ENCODE results near the gene NAALADL2.

DNA sequence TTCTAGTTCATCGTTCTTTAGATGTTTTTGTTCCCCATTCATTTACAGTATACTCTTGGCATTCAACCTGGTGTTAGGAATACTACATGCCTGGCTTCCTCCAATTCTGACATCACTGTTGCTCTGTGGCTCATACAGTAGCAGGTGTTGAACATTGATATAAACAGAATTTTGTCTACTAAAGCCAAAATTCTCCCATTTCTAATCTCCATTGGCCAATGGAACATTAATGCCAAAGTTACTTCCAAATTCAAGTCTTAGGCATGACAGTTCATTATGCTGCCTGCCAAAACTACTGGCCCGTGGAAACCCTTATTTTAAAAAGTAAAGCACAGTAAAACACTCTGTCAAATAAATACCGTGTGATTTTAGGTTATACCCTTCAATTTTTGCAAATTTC lies 368.0 kb downstream of the NAALADL2 start:
- no peak for TF ChIP-seq POLR2AphosphoS5 (IDR thresholded peaks at IDR 0.05)
- TF ChIP-seq, protein P1, sequence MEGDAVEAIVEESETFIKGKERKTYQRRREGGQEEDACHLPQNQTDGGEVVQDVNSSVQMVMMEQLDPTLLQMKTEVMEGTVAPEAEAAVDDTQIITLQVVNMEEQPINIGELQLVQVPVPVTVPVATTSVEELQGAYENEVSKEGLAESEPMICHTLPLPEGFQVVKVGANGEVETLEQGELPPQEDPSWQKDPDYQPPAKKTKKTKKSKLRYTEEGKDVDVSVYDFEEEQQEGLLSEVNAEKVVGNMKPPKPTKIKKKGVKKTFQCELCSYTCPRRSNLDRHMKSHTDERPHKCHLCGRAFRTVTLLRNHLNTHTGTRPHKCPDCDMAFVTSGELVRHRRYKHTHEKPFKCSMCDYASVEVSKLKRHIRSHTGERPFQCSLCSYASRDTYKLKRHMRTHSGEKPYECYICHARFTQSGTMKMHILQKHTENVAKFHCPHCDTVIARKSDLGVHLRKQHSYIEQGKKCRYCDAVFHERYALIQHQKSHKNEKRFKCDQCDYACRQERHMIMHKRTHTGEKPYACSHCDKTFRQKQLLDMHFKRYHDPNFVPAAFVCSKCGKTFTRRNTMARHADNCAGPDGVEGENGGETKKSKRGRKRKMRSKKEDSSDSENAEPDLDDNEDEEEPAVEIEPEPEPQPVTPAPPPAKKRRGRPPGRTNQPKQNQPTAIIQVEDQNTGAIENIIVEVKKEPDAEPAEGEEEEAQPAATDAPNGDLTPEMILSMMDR (IDR thresholded peaks at IDR 0.05): no peak

Measured in upper lobe of left lung (tissue), 4 donors.